GM13976 (cell line): ENCODE data around the gene UACA.
A peak's percentile ranks its signal among the peaks of the same experiment; 100 is the strongest.

Experiments
- DNase-seq: peaks from one replicate; pipeline ENCODE4 v3.0.0; 2012; ENCODE audit warnings: low spot score
- in situ Hi-C: fragments of 300-500 bp; cut with MboI; formaldehyde crosslinking; loops from one replicate; pipeline ENCODE4 v1.12.0; 2022; ENCODE audit warnings: low sequenced_read_pairs, mixed read lengths, inconsistent platforms; ENCODE audit not compliant: unreplicated experiment
- TF ChIP-seq, protein P1 (sequence below): IDR thresholded peaks from 2 replicates; pipeline ENCODE4 v1.5.1; 2012; ENCODE audit warnings: borderline replicate concordance, mild to moderate bottlenecking; ENCODE audit not compliant: insufficient read depth; ENCODE audit errors: extremely low read depth, missing control alignments, control extremely low read depth

The UACA gene

GRCh38 chr15:70627734-70628548 lies 135.4 kb downstream of the UACA start:
- TF ChIP-seq, protein P1, sequence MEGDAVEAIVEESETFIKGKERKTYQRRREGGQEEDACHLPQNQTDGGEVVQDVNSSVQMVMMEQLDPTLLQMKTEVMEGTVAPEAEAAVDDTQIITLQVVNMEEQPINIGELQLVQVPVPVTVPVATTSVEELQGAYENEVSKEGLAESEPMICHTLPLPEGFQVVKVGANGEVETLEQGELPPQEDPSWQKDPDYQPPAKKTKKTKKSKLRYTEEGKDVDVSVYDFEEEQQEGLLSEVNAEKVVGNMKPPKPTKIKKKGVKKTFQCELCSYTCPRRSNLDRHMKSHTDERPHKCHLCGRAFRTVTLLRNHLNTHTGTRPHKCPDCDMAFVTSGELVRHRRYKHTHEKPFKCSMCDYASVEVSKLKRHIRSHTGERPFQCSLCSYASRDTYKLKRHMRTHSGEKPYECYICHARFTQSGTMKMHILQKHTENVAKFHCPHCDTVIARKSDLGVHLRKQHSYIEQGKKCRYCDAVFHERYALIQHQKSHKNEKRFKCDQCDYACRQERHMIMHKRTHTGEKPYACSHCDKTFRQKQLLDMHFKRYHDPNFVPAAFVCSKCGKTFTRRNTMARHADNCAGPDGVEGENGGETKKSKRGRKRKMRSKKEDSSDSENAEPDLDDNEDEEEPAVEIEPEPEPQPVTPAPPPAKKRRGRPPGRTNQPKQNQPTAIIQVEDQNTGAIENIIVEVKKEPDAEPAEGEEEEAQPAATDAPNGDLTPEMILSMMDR, result no peak
- in situ Hi-C loops, result no loop called here
- DNase-seq, result no peak

DNA sequence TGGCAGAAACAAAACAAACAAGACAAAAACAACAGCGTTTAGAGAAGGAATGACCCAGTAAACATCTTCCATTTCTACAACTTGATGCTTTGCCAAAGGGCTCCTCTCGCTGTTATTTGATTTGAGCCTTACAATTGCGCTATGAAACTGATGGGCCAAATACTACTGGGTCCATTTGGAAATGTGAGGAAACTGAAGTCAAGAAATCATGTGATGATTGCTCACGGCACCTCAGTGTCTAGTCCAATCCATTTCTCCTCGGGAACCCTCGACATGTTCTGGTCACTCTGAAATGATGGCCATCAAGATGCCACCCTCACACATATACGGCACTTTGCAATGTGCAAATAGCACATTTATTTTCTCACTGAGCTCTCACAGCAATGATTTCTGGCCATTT lies 136.0 kb downstream of the UACA start:
- TF ChIP-seq, protein P1, result no peak
- no peak for DNase-seq

GRCh38 chr15:70625438-70625837 lies 137.9 kb downstream of the UACA start:
- in situ Hi-C loops, result no loop called here
- TF ChIP-seq, protein P1, result no peak
- peak; percentile 39 for DNase-seq

More for the DNA sequence above, 136.0 kb downstream of the UACA start:
- in situ Hi-C loops, result no loop called here

- TF ChIP-seq, protein P1, result no peak
- no peak for DNase-seq
- in situ Hi-C loops, result no loop called here
Observed at GRCh38 chr15:70625011-70625410, 138.3 kb downstream of the UACA start.

DNA sequence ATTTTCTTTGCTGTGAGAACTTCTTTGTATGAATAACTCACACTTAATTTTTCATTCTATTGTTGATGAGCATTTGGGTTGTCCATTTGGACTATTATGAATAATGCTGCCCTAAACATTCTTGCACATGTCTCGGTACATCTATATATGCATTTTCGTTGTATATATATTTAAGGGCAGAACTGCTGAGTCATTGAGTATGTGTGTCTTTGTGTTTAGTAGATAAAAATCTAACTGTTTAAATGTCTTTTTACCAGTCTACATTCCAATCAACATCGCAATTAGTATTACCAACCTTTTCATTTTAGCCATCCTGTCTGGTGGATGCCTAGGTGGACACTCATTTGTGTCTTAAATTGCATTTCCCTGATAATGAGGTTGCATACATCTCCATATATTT lies 144.4 kb downstream of the UACA start:
- in situ Hi-C loops, result no loop called here
- no peak for DNase-seq
- TF ChIP-seq, protein P1, result no peak

DNA sequence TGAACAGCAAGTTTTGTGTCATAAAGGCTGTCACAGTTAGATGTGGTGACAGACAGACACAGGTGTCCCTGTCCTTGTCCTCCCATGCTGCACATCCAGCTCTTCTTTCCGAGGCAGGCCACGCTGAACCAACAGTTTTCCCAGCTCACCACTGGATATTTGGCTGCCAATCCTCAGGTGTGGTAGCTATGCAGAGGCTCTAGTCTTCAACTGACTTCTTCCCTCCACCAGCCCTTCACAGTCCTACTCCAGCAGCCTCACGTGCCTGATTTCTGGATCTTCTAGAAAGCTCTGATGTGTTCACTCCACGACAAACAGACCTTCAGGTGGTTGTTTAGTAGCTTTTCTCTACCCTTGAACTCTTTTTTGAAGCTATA lies 145.5 kb downstream of the UACA start:
- DNase-seq, result no peak
- TF ChIP-seq, protein P1, result no peak
- in situ Hi-C loops, result no loop called here
